Nephron progenitor cell (in vitro differentiated cells): Measurements from ENCODE around the gene VASH1.

ENCODE experiments used
- DNase-seq: peaks from one replicate; pipeline ENCODE4 v3.0.0; 2021
- H3K27ac Mint-ChIP-seq: 2 replicates; pipeline ENCODE4 v1.8.0; 2021; ENCODE audit warnings: mild to moderate bottlenecking, moderate library complexity, mixed read lengths
- H3K27me3 Mint-ChIP-seq: 2 replicates; pipeline ENCODE4 v1.8.0; 2021; ENCODE audit warnings: mild to moderate bottlenecking, low read depth, mixed read lengths; ENCODE audit not compliant: poor library complexity
- H3K36me3 Mint-ChIP-seq: 2 replicates; pipeline ENCODE4 v1.8.0; 2021; ENCODE audit warnings: low read depth, mixed read lengths
- H3K4me1 Mint-ChIP-seq: 2 replicates; pipeline ENCODE4 v1.8.0; 2021; ENCODE audit warnings: mixed read lengths
- H3K4me3 Mint-ChIP-seq: 2 replicates; pipeline ENCODE4 v1.8.0; 2021; ENCODE audit warnings: mild to moderate bottlenecking, moderate library complexity, mixed read lengths
- H3K9me3 Mint-ChIP-seq: 2 replicates; pipeline ENCODE4 v1.8.0; 2021; ENCODE audit warnings: mild to moderate bottlenecking, moderate library complexity, mixed read lengths
- CTCF ChIP-seq: fragments of 200-600 bp; sonication (generic); IDR thresholded peaks from 2 replicates; pipeline ENCODE4 v1.5.0; 2021; ENCODE audit warnings: antibody characterized with exemption

The VASH1 gene

GRCh38 chr14:76752744-76753143 lies 8.5 kb upstream of the VASH1 start:
- DNase-seq, result no peak
- TF ChIP-seq CTCF, result no peak
- peaks cover 19% of the 10 kb centered on the region for H3K9me3 Mint-ChIP-seq
- peaks cover 17% of the 10 kb centered on the region for H3K27me3 Mint-ChIP-seq
- peaks cover 12% of the 10 kb centered on the region for H3K4me1 Mint-ChIP-seq
- H3K27ac Mint-ChIP-seq, result no peak overlapping the region
- H3K4me3 Mint-ChIP-seq, result no peak overlapping the region
- H3K36me3 Mint-ChIP-seq, result no peaks in the 10 kb centered on the region

- H3K4me3 Mint-ChIP-seq, result no peak overlapping the region
- peaks cover 18% of the 10 kb centered on the region for H3K27me3 Mint-ChIP-seq
- H3K27ac Mint-ChIP-seq, result no peak overlapping the region
- H3K4me1 Mint-ChIP-seq, result peaks cover 12% of the 10 kb centered on the region
- no peak for DNase-seq
- no peak for TF ChIP-seq CTCF
- H3K9me3 Mint-ChIP-seq, result peaks cover 15% of the 10 kb centered on the region
- no peaks in the 10 kb centered on the region for H3K36me3 Mint-ChIP-seq
Measured at GRCh38 chr14:76753541-76754198, 7.6 kb upstream of the VASH1 start.

GRCh38 chr14:76754586-76754985 lies 6.7 kb upstream of the VASH1 start:
- no peak for TF ChIP-seq CTCF

GRCh38 chr14:76755610-76756370 lies 5.5 kb upstream of the VASH1 start:
- no peak for DNase-seq
- TF ChIP-seq CTCF, result no peak
- Mint-ChIP-seq H3K27ac (peak overlapping the region; percentile 88), H3K4me1 (peaks cover 15% of the 10 kb centered on the region), H3K27me3 (peaks cover 30% of the 10 kb centered on the region), H3K9me3 (peaks cover 9% of the 10 kb centered on the region), H3K4me3 (no peak overlapping the region), H3K36me3 (no peaks in the 10 kb centered on the region)

More at GRCh38 chr14:76754586-76754985, 6.7 kb upstream of the VASH1 start:
- no peak overlapping the region for H3K4me3 Mint-ChIP-seq
- peaks cover 22% of the 10 kb centered on the region for H3K27me3 Mint-ChIP-seq
- H3K27ac Mint-ChIP-seq, result no peak overlapping the region
- DNase-seq, result no peak
- H3K4me1 Mint-ChIP-seq, result peaks cover 12% of the 10 kb centered on the region
- peaks cover 9% of the 10 kb centered on the region for H3K9me3 Mint-ChIP-seq
- no peaks in the 10 kb centered on the region for H3K36me3 Mint-ChIP-seq

- TF ChIP-seq CTCF, result no peak
- H3K9me3 Mint-ChIP-seq, result peaks cover 6% of the 10 kb centered on the region
Measured at GRCh38 chr14:76756371-76756750, 4.9 kb upstream of the VASH1 start.

More at GRCh38 chr14:76756371-76756750, 4.9 kb upstream of the VASH1 start:
- no peak for DNase-seq
- Mint-ChIP-seq H3K27ac (peak overlapping the region; percentile 88), H3K4me1 (peaks cover 19% of the 10 kb centered on the region), H3K36me3 (no peaks in the 10 kb centered on the region), H3K27me3 (peaks cover 32% of the 10 kb centered on the region), H3K4me3 (no peak overlapping the region)
